ENCODE measurements around the gene DENND1A. TPM values are rescaled to one million over a fixed set of nuclear protein-coding genes. Genes with fewer than 3 reads are reported as not detected.

Gene DENND1A
- total RNA-seq, 1 donor from 2014 or later, result 13.9 TPM

DNA sequence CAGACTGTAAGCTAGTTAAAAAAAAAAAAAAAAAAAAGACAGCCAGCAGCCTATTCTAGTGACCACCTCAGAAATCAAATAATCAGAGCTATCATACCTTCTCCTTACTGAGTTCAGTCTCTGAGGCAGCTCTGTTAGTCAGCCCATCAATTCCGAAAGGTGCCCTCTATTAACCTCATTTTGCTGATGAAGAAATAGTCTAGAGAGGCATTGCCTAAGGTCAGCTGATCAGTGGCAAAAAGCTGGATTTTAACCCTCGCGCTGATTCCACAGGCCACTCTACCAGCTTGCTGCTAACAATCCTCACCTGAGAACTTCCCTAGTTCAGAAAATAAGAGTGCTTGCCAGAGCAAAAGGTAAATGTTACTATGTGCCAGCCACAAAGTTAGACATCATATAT, 172.0 kb downstream of the DENND1A start:
- peaks cover 3% of the 10 kb centered on the region for H3K9me3 Mint-ChIP-seq (ENCODE audit: unreplicated experiment)
- no peak overlapping the region for H3K4me3 Mint-ChIP-seq (ENCODE audit: unreplicated experiment)
- H3K27me3 Mint-ChIP-seq (ENCODE audit: unreplicated experiment), result no peaks in the 10 kb centered on the region
- no peak for DNase-seq
- H3K36me3 Mint-ChIP-seq (ENCODE audit: unreplicated experiment), result no peaks in the 10 kb centered on the region
- peaks cover 17% of the 10 kb centered on the region for H3K4me1 Mint-ChIP-seq (ENCODE audit: low read depth, unreplicated experiment)
- TF ChIP-seq, protein P1, sequence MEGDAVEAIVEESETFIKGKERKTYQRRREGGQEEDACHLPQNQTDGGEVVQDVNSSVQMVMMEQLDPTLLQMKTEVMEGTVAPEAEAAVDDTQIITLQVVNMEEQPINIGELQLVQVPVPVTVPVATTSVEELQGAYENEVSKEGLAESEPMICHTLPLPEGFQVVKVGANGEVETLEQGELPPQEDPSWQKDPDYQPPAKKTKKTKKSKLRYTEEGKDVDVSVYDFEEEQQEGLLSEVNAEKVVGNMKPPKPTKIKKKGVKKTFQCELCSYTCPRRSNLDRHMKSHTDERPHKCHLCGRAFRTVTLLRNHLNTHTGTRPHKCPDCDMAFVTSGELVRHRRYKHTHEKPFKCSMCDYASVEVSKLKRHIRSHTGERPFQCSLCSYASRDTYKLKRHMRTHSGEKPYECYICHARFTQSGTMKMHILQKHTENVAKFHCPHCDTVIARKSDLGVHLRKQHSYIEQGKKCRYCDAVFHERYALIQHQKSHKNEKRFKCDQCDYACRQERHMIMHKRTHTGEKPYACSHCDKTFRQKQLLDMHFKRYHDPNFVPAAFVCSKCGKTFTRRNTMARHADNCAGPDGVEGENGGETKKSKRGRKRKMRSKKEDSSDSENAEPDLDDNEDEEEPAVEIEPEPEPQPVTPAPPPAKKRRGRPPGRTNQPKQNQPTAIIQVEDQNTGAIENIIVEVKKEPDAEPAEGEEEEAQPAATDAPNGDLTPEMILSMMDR (IDR thresholded peaks at IDR 0.05; ENCODE audit: partially characterized antibody, unreplicated experiment), result no peak
- H3K27ac Mint-ChIP-seq (ENCODE audit: unreplicated experiment), result no peak overlapping the region

DNA sequence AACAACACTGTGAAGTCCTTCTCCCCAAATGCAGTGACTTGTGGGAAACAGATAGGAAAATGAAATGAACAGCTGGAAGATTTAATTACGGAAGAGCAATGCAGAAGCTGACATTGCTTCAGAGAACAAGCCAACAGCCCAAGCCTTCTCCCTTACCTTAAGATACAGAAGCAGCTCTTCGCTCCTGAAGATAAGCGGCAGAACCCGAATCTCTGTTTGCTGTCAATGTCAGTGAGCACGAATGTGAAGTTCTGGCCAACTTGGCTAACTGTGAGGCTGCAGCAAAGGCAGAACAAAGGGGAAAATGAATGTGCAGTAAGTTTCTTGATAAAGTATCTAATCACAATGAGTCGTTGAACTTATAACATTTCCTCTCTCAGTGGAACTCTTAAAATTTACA, 172.4 kb downstream of the DENND1A start:
- Mint-ChIP-seq H3K27me3 (ENCODE audit: unreplicated experiment) (no peaks in the 10 kb centered on the region), H3K4me1 (ENCODE audit: low read depth, unreplicated experiment) (peaks cover 17% of the 10 kb centered on the region), H3K9me3 (ENCODE audit: unreplicated experiment) (peaks cover 3% of the 10 kb centered on the region), H3K36me3 (ENCODE audit: unreplicated experiment) (no peaks in the 10 kb centered on the region), H3K27ac (ENCODE audit: unreplicated experiment) (no peak overlapping the region), H3K4me3 (ENCODE audit: unreplicated experiment) (no peak overlapping the region)
- TF ChIP-seq, protein P1 (IDR thresholded peaks at IDR 0.05; ENCODE audit: partially characterized antibody, unreplicated experiment), result no peak
- no peak for DNase-seq

DNA sequence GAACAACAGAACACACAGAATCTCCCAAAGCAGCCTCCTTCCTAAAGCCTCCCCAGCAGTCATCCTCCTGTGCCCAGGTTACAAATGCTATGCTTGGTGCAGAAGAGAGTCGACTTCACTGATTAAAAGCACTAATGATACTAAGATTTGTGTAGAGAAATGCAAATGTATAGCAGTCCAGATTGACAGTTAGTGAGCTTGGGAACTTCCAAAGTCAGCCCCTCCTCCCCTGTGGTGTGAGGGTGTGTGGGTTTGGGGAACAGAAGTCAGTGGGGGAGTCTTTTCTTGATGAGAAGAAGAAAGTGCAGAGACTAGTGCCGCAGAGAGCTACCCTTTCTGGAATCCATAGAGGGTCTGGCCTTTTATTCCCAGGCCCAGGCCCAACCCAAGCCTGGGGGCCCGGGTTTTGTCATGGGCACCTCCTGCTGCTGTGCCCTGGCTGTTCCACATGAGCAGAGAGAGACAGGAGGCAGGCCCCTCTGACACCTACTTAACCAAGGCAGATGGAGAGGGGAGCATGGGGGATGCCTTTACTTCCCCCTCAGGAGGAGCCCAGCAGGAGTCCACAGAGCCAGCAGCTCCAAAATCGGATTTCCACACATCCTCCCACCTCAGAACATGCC, 173.3 kb downstream of the DENND1A start:
- H3K4me3 Mint-ChIP-seq (ENCODE audit: unreplicated experiment), result no peak overlapping the region
- H3K4me1 Mint-ChIP-seq (ENCODE audit: low read depth, unreplicated experiment), result peaks cover 14% of the 10 kb centered on the region
- no peaks in the 10 kb centered on the region for H3K36me3 Mint-ChIP-seq (ENCODE audit: unreplicated experiment)
- no peak overlapping the region for H3K27ac Mint-ChIP-seq (ENCODE audit: unreplicated experiment)
- H3K9me3 Mint-ChIP-seq (ENCODE audit: unreplicated experiment), result peaks cover 3% of the 10 kb centered on the region
- TF ChIP-seq, protein P1 (IDR thresholded peaks at IDR 0.05; ENCODE audit: partially characterized antibody, unreplicated experiment), result no peak
- DNase-seq, result no peak
- no peaks in the 10 kb centered on the region for H3K27me3 Mint-ChIP-seq (ENCODE audit: unreplicated experiment)

DNA sequence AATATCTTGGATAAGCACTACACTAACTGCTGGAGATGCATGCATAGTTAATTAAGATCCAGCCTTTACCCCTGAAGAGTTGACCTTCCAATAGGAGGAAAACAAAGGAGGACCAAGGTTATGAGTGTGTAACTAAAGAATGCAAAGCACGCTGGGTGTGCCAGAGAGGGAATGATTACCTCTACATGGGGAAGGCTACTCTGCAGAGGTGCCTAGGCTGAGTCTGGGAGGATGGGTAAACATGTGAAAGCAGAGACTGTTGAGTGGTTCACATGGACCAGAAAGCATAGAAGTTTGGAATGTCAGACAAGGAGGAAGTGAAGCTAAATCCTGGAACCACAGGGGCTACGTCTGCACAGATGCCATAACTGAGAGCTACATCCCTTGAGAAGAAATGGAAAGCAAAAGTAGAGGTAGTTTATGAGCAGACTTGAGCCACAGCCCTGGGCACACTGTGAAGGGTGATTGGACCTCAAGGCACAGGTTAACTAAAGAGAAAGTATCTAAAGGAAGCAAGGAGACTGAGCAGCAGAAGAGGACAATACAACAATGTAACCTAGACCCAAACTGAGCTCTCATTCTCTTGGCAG, 176.2 kb downstream of the DENND1A start:
- H3K27ac Mint-ChIP-seq (ENCODE audit: unreplicated experiment), result no peak overlapping the region
- no peak for DNase-seq
- H3K4me3 Mint-ChIP-seq (ENCODE audit: unreplicated experiment), result no peak overlapping the region
- no peaks in the 10 kb centered on the region for H3K27me3 Mint-ChIP-seq (ENCODE audit: unreplicated experiment)
- H3K36me3 Mint-ChIP-seq (ENCODE audit: unreplicated experiment), result no peaks in the 10 kb centered on the region
- peaks cover 3% of the 10 kb centered on the region for H3K9me3 Mint-ChIP-seq (ENCODE audit: unreplicated experiment)
- TF ChIP-seq, protein P1 (IDR thresholded peaks at IDR 0.05; ENCODE audit: partially characterized antibody, unreplicated experiment), result no peak
- peaks cover 11% of the 10 kb centered on the region for H3K4me1 Mint-ChIP-seq (ENCODE audit: low read depth, unreplicated experiment)

DNA sequence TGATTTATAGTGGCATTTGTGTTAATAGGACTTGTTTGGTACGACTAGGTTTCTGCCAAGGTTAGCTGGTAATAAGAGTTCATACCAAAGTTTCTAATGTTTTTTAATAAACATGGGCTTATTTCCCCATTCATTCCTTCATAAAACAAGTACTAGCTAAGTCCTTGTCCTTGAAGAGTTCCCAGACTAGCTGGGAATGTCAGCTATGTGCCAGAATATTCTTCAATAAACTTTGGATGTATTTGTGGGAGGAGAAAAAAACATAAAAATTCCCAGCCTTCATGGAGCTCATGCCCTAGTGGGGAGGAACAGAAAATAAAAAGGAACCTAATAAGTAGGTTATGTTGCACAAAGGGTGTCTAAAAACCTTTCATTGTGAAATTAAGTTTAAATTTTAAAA, 176.9 kb downstream of the DENND1A start:
- Mint-ChIP-seq H3K4me1 (ENCODE audit: low read depth, unreplicated experiment) (peaks cover 11% of the 10 kb centered on the region), H3K9me3 (ENCODE audit: unreplicated experiment) (peaks cover 3% of the 10 kb centered on the region), H3K36me3 (ENCODE audit: unreplicated experiment) (no peaks in the 10 kb centered on the region), H3K4me3 (ENCODE audit: unreplicated experiment) (no peak overlapping the region), H3K27ac (ENCODE audit: unreplicated experiment) (no peak overlapping the region), H3K27me3 (ENCODE audit: unreplicated experiment) (no peaks in the 10 kb centered on the region)
- DNase-seq, result no peak
- TF ChIP-seq, protein P1 (IDR thresholded peaks at IDR 0.05; ENCODE audit: partially characterized antibody, unreplicated experiment), result no peak

Data from glutamatergic neuron (in vitro differentiated cells).